Stimulated activated CD8-positive, alpha-beta memory T cell treated with anti-CD3 and anti-CD28 coated beads, Interleukin-15, amount 100 ng/mL, for 48 hours (primary cell): ENCODE data around the gene NPAS2.

Source experiments
- DNase-seq, 2 donors: peaks; one replicate each; pipeline ENCODE4 v3.0.0-alpha.2; 2020; ENCODE audit warnings: low read depth in 2 of 2

Gene NPAS2

GRCh38 chr2:100821911-100822265 is 1.9 kb downstream of the NPAS2 start:
- DNase-seq: no peak

- no peak for DNase-seq
Measured at GRCh38 chr2:100822587-100823248, 2.8 kb downstream of the NPAS2 start.

- no peak for DNase-seq
Measured at GRCh38 chr2:100823665-100824438, 3.9 kb downstream of the NPAS2 start.

- DNase-seq: no peak
Measured at GRCh38 chr2:100824842-100825241, 4.9 kb downstream of the NPAS2 start.

GRCh38 chr2:100826494-100826893 is 6.6 kb downstream of the NPAS2 start:
- DNase-seq: no peak

- no peak for DNase-seq
Measured at GRCh38 chr2:100831158-100831750, 11.3 kb downstream of the NPAS2 start.

- DNase-seq: no peak
Measured at GRCh38 chr2:100831831-100832230, 11.9 kb downstream of the NPAS2 start.

GRCh38 chr2:100832885-100833284 is 12.9 kb downstream of the NPAS2 start:
- DNase-seq: no peak

GRCh38 chr2:100833331-100833730 is 13.4 kb downstream of the NPAS2 start:
- no peak for DNase-seq

GRCh38 chr2:100834221-100834620 is 14.3 kb downstream of the NPAS2 start:
- no peak for DNase-seq

GRCh38 chr2:100835006-100835659 is 15.2 kb downstream of the NPAS2 start:
- no peak for DNase-seq

- DNase-seq: no peak
Measured at GRCh38 chr2:100840519-100840918, 20.6 kb downstream of the NPAS2 start.

GRCh38 chr2:100842241-100842922 is 22.4 kb downstream of the NPAS2 start:
- no peak for DNase-seq

- no peak for DNase-seq
Measured at GRCh38 chr2:100844514-100844913, 24.6 kb downstream of the NPAS2 start.

- DNase-seq: no peak
Measured at GRCh38 chr2:100845141-100845991, 25.4 kb downstream of the NPAS2 start.

- no peak for DNase-seq
Measured at GRCh38 chr2:100846716-100847115, 26.8 kb downstream of the NPAS2 start.

- no peak for DNase-seq
Measured at GRCh38 chr2:100852447-100852846, 32.5 kb downstream of the NPAS2 start.

- no peak for DNase-seq
Measured at GRCh38 chr2:100852999-100853908, 33.3 kb downstream of the NPAS2 start.

GRCh38 chr2:100853909-100854810 is 34.2 kb downstream of the NPAS2 start:
- DNase-seq: no peak
